HepG2 (cell line): ENCODE measurements around the gene HOXC12. TPM values are rescaled to one million over a fixed set of nuclear protein-coding genes. Genes with fewer than 3 reads are reported as not detected.

Experiments
- DMAP1 ChIP-seq: IDR thresholded peaks from 2 replicates; pipeline ENCODE4 v1.6.1; 2016
- HOXA3 ChIP-seq: sonication (generic); formaldehyde crosslinking; IDR thresholded peaks from 2 replicates; pipeline ENCODE4 v1.5.0; 2020; ENCODE audit warnings: missing genetic modification reagents
- LCORL ChIP-seq, 2 experiments: fragments of 450-650 bp in 1 of 2; sonication (generic) in 1 of 2; formaldehyde crosslinking in 1 of 2; IDR thresholded peaks; 2 replicates each; pipeline versions ENCODE4 v1.5.0 to v1.6.1; 2017 to 2020; ENCODE audit warnings: antibody characterized with exemption in 1 of 2, missing genetic modification reagents in 1 of 2
- MXD1 ChIP-seq: sonication (generic); formaldehyde crosslinking; IDR thresholded peaks from 2 replicates; pipeline ENCODE4 v1.4.0; 2020; ENCODE audit warnings: mild to moderate bottlenecking, missing genetic modification reagents
- REPIN1 ChIP-seq: sonication (generic); formaldehyde crosslinking; IDR thresholded peaks from 2 replicates; pipeline ENCODE4 v1.8.0; 2022; ENCODE audit warnings: missing genetic modification reagents, low read depth, mild to moderate bottlenecking, borderline replicate concordance
- UBTF ChIP-seq: sonication (generic); formaldehyde crosslinking; IDR thresholded peaks from 2 replicates; pipeline ENCODE4 v1.4.0; 2020; ENCODE audit warnings: mild to moderate bottlenecking, missing genetic modification reagents
- YEATS4 ChIP-seq: sonication (generic); formaldehyde crosslinking; IDR thresholded peaks from 2 replicates; pipeline ENCODE4 v1.4.0; 2020; ENCODE audit warnings: missing genetic modification reagents, borderline replicate concordance
- ZBTB33 ChIP-seq: sonication (generic); formaldehyde crosslinking; IDR thresholded peaks from 2 replicates; pipeline ENCODE4 v1.4.0; 2020; ENCODE audit warnings: missing genetic modification reagents
- ZNF230 ChIP-seq: sonication (generic); formaldehyde crosslinking; IDR thresholded peaks from 2 replicates; pipeline ENCODE4 v1.4.0; 2020; ENCODE audit warnings: mild to moderate bottlenecking, missing genetic modification reagents
- ZNF431 ChIP-seq: sonication (generic); formaldehyde crosslinking; IDR thresholded peaks from 2 replicates; pipeline ENCODE4 v1.9.0; 2022; ENCODE audit warnings: missing genetic modification reagents, low read depth, mild to moderate bottlenecking, borderline replicate concordance
- polyA plus RNA-seq, 8 experiments: library from polyadenylated mRNA; depleted of rRNA in 3 of 8; stranded (reverse) in 7 of 8; unstranded in 1 of 8; fragments of >200 nt; fragmentation: Illumina TruSeq in 4 of 8; extraction: Trizol in 4 of 8; gene quantifications; 2 replicates each; pipeline versions ENCODE4 v1.2.1 to v1.2.3, GENCODE V29; 2011 to 2016; ENCODE audit warnings: low read depth in 4 of 8, missing spikeins in 1 of 8, mixed read lengths in 1 of 8; ENCODE audit not compliant: insufficient read depth in 1 of 8
- total RNA-seq, 5 experiments: library from RNA; depleted of rRNA; stranded (reverse); fragments of >200 nt; fragmentation: Illumina TruSeq; extraction: Trizol; gene quantifications; 2 replicates each; pipeline ENCODE4 v1.2.3, GENCODE V29; 2016; ENCODE audit warnings: low read depth in 1 of 5

The HOXC12 gene
- total and polyA plus RNA-seq, 2 of the 13 experiments (the other 11 are each of a cell fraction or from before 2014, with no cell fraction given): not detected

- peak; percentile 57 for TF ChIP-seq HOXA3 (CRISPR knock-in tag)
- TF ChIP-seq ZBTB33 (CRISPR knock-in tag): peak; percentile 23; the same call in 1 of the 2 replicates
- peak; percentile 51; the same call in 1 of the 2 replicates for TF ChIP-seq DMAP1 (CRISPR knock-in tag)
- TF ChIP-seq REPIN1: 0 out of 2 replicates have a peak, but pooled peaks have one; percentile 33
- TF ChIP-seq MXD1 (CRISPR knock-in tag): peak; percentile 66; the same call in 1 of the 2 replicates
- no peak for TF ChIP-seq LCORL (IDR thresholded peaks at IDR 0.05)
- peak; percentile 77; the same call in 1 of the 2 replicates for TF ChIP-seq LCORL (CRISPR knock-in tag; IDR thresholded peaks at IDR 0.05)
- TF ChIP-seq YEATS4: 0 out of 2 replicates have a peak, but pooled peaks have one; percentile 19
- 0 out of 2 replicates have a peak, but pooled peaks have one; percentile 35 for TF ChIP-seq ZNF431 (CRISPR knock-in tag)
- no peak for TF ChIP-seq ZNF230 (CRISPR knock-in tag)
- TF ChIP-seq UBTF: peak; percentile 64
- TF ChIP-seq, all 625 proteins: peak for 105
These were observed 39.7 kb downstream of the HOXC12 start (continued) for GRCh38 chr12:53994264-53995001.
